Activated B cell treated with CpG ODN at 0.5 μM for 24 hours (primary cell): Measurements from ENCODE around the gene BRD2. TPM values are rescaled to one million over a fixed set of nuclear protein-coding genes. Genes with fewer than 3 reads are reported as not detected.
A peak's percentile ranks its signal among the peaks of the same experiment; 100 is the strongest.

Experiments used
- ATAC-seq: fragments of 200-7000 bp; cut with Tn5 transposase; one replicate; pipeline ENCODE4 v1.10.0; 2021; ENCODE audit warnings: low read depth, mild to moderate bottlenecking, moderate library complexity
- CTCF ChIA-PET: fragments of 350-600 bp; sonication (Branson Sonifier 250); formaldehyde crosslinking; loops from one replicate; lab custom pipeline; 2021; ENCODE audit warnings: antibody characterized with exemption; lab: Charles Lee
- POLR2A ChIA-PET: fragments of 350-600 bp; sonication (Branson Sonifier 250); formaldehyde crosslinking; loops from one replicate; lab custom pipeline; 2021; ENCODE audit warnings: antibody characterized with exemption; lab: Charles Lee
- DNase-seq: peaks from one replicate; pipeline ENCODE4 v3.0.0; 2022
- H3K27ac Mint-ChIP-seq: one replicate; pipeline ENCODE4 v1.8.0; 2020; ENCODE audit warnings: mixed read lengths
- H3K27me3 Mint-ChIP-seq: one replicate; pipeline ENCODE4 v1.8.0; 2021; ENCODE audit warnings: mixed read lengths
- H3K36me3 Mint-ChIP-seq: one replicate; pipeline ENCODE4 v1.8.0; 2021; ENCODE audit warnings: low read depth, mixed read lengths
- H3K4me1 Mint-ChIP-seq: one replicate; pipeline ENCODE4 v1.8.0; 2021; ENCODE audit warnings: mixed read lengths
- H3K4me3 Mint-ChIP-seq: one replicate; pipeline ENCODE4 v1.8.0; 2020; ENCODE audit warnings: mild to moderate bottlenecking, mixed read lengths
- H3K9me3 Mint-ChIP-seq: one replicate; pipeline ENCODE4 v1.8.0; 2020; ENCODE audit warnings: mixed read lengths
- CTCF ChIP-seq: fragments of 200-600 bp; IDR thresholded peaks from one replicate; pipeline ENCODE4 v1.8.0; 2022; ENCODE audit warnings: antibody characterized with exemption, mild to moderate bottlenecking
- intact Hi-C: fragments of 100-400 bp; cut with micrococcal nuclease; formaldehyde crosslinking; loops from one replicate; pipeline ENCODE4 v1.15.1; 2024
- total RNA-seq: library from RNA; stranded (reverse); gene quantifications from 2 replicates; pipeline ENCODE4 v1.2.3, GENCODE V29; 2022

Gene BRD2
- total RNA-seq, 1 donor from 2014 or later: 370 TPM

GRCh38 chr6:32983493-32983848, 15.1 kb downstream of the BRD2 start:
- ATAC-seq (no peak), DNase-seq (no peak)
- Mint-ChIP-seq H3K27ac (peak overlapping the region; percentile 59), H3K4me3 (no peak overlapping the region), H3K36me3 (peaks cover 45% of the 10 kb centered on the region), H3K4me1 (peaks cover 37% of the 10 kb centered on the region), H3K27me3 (no peaks in the 10 kb centered on the region), H3K9me3 (no peaks in the 10 kb centered on the region)
- TF ChIP-seq CTCF: no peak
- intact Hi-C loops: no loop called here
- POLR2A ChIA-PET: interaction anchor here (0.5 to 12.7 kb wide), 14 partner anchors 10 to 145 kb away, joined by 3 to 370 read pairs (median 12); partner anchors contain the start of genes BRD2, HLA-DMA, PSMB9 and TAP1
- CTCF ChIA-PET: interaction anchor here (0.9 to 5.0 kb wide), 18 partner anchors 9 to 265 kb away, joined by 3 to 151 read pairs (median 22); partner anchors contain the start of genes HLA-DMA, HLA-DMB and TAP2

- Mint-ChIP-seq H3K9me3 (no peaks in the 10 kb centered on the region), H3K4me3 (no peak overlapping the region), H3K4me1 (peaks cover 33% of the 10 kb centered on the region), H3K36me3 (peaks cover 39% of the 10 kb centered on the region), H3K27me3 (no peaks in the 10 kb centered on the region), H3K27ac (peak overlapping the region; percentile 73)
- ChIA-PET CTCF (interaction anchor here (0.7 to 5.0 kb wide), 59 partner anchors 8 to 293 kb away, joined by 3 to 151 read pairs (median 6); partner anchors contain the start of genes B3GALT4, BRD2, HLA-DMA and HLA-DMB), POLR2A (interaction anchor here (0.5 to 12.7 kb wide), 23 partner anchors 9 to 145 kb away, joined by 3 to 370 read pairs (median 9); partner anchors contain the start of genes BRD2, HLA-DMA, HLA-DMB and HLA-DPA1)
- intact Hi-C loops: loop anchor here (1.0 kb wide), 4 partner anchors 11 to 99 kb away; partner anchors contain the start of gene HLA-DMA
- no peak for TF ChIP-seq CTCF
- no peak for DNase-seq
- no peak for ATAC-seq
Measured at GRCh38 chr6:32983964-32984621, 15.7 kb downstream of the BRD2 start.

- CTCF ChIA-PET: interaction anchor here (0.6 to 5.0 kb wide), 58 partner anchors 9 to 292 kb away, joined by 3 to 151 read pairs (median 6); partner anchors contain the start of genes B3GALT4, BRD2, HLA-DMA and HLA-DMB
- TF ChIP-seq CTCF: no peak
- peak overlapping the region; percentile 73 for H3K27ac Mint-ChIP-seq
Measured at GRCh38 chr6:32984622-32985389, 16.4 kb downstream of the BRD2 start.

GRCh38 chr6:32989368-32989767, 21.0 kb downstream of the BRD2 start:
- H3K4me3 Mint-ChIP-seq: no peak overlapping the region
- no peak for ATAC-seq
- H3K27ac Mint-ChIP-seq: no peak overlapping the region
- TF ChIP-seq CTCF: no peak
- H3K9me3 Mint-ChIP-seq: no peaks in the 10 kb centered on the region
- ChIA-PET POLR2A (interaction anchor here (1.2 to 12.7 kb wide), 5 partner anchors 10 to 135 kb away, joined by 3 to 370 read pairs (median 4); partner anchors contain the start of gene BRD2), CTCF (interaction anchor here (1.1 to 2.0 kb wide), 3 partner anchors 36 to 103 kb away, joined by 3 to 6 read pairs (median 4); partner anchors contain the start of gene HLA-DMA)
- intact Hi-C loops: loop anchor here (5.0 kb wide), 1 partner anchor 582 kb away; the partner anchor contains the start of gene BTNL2
- DNase-seq: no peak
- no peaks in the 10 kb centered on the region for H3K36me3 Mint-ChIP-seq
- H3K4me1 Mint-ChIP-seq: peaks cover 14% of the 10 kb centered on the region
- no peaks in the 10 kb centered on the region for H3K27me3 Mint-ChIP-seq

More at GRCh38 chr6:32984622-32985389, 16.4 kb downstream of the BRD2 start:
- DNase-seq (peak; percentile 74), ATAC-seq (peak; percentile 90)
- Mint-ChIP-seq H3K4me1 (peaks cover 32% of the 10 kb centered on the region), H3K9me3 (no peaks in the 10 kb centered on the region), H3K27me3 (no peaks in the 10 kb centered on the region), H3K36me3 (peaks cover 33% of the 10 kb centered on the region), H3K4me3 (no peak overlapping the region)
- intact Hi-C loops: loop anchor here (1.0 to 5.0 kb wide), 5 partner anchors 12 to 578 kb away; partner anchors contain the start of genes BTNL2 and HLA-DMA
- POLR2A ChIA-PET: interaction anchor here (0.9 to 12.7 kb wide), 21 partner anchors 9 to 146 kb away, joined by 3 to 370 read pairs (median 9); partner anchors contain the start of genes BRD2, HLA-DMA, HLA-DMB and HLA-DPA1
